GM12878 (cell line): ENCODE measurements around the gene LCOR. TPM values are rescaled to one million over a fixed set of nuclear protein-coding genes. Genes with fewer than 3 reads are reported as not detected.
A peak's percentile ranks its signal among the peaks of the same experiment; 100 is the strongest.

Source experiments
- BACH1 ChIP-seq: fragments of 450-650 bp; IDR thresholded peaks from 2 replicates; pipeline ENCODE4 v1.6.1; 2017; ENCODE audit warnings: mild to moderate bottlenecking, borderline replicate concordance
- MTA2 ChIP-seq: fragments of 450-650 bp; IDR thresholded peaks from 2 replicates; pipeline ENCODE4 v1.6.1; 2016; ENCODE audit warnings: low read depth, mild to moderate bottlenecking, moderate library complexity
- NFXL1 ChIP-seq: fragments of 450-650 bp; IDR thresholded peaks from 2 replicates; pipeline ENCODE4 v1.6.1; 2017; ENCODE audit warnings: antibody characterized with exemption, mild to moderate bottlenecking, borderline replicate concordance
- RELA ChIP-seq: fragments of 450-650 bp; IDR thresholded peaks from 2 replicates; pipeline ENCODE4 v1.8.0; 2014; ENCODE audit warnings: borderline replicate concordance; ENCODE audit not compliant: partially characterized antibody
- RUNX3 ChIP-seq: IDR thresholded peaks from 2 replicates; pipeline ENCODE4 v1.6.1; 2012; ENCODE audit warnings: low read length, inconsistent platforms
- TCF3 ChIP-seq: IDR thresholded peaks from 2 replicates; pipeline ENCODE4 v1.6.1; 2012; ENCODE audit warnings: low read depth, mild to moderate bottlenecking, low read length, borderline replicate concordance; ENCODE audit not compliant: insufficient read depth
- ZNF207 ChIP-seq: fragments of 450-650 bp; IDR thresholded peaks from 2 replicates; pipeline ENCODE4 v1.6.1; 2014; ENCODE audit warnings: antibody characterized with exemption, mild to moderate bottlenecking, borderline replicate concordance
- polyA plus RNA-seq, 11 experiments: library from polyadenylated mRNA; depleted of rRNA in 4 of 11; unstranded in 6 of 11; stranded (reverse) in 5 of 11; fragments of >200 nt; fragmentation: Nextera tagmentation in 4 of 11; fragmentation: Illumina TruSeq in 1 of 11; extraction: Ambion mirVana in 4 of 11; extraction: Trizol in 1 of 11; gene quantifications; 1 replicate in 1 of 11; 2 replicates in 10 of 11; pipeline versions ENCODE4 v1.2.1 to v1.2.3, GENCODE V29; 2011 to 2016; ENCODE audit warnings: inconsistent platforms in 2 of 11, missing spikeins in 2 of 11, low read depth in 1 of 11
- total RNA-seq, 4 experiments: library from RNA; depleted of rRNA in 3 of 4; stranded (reverse); fragments of >200 nt in 3 of 4; fragmentation: Illumina TruSeq in 1 of 4; extraction: Trizol in 1 of 4; gene quantifications; 2 replicates each; pipeline versions ENCODE4 v1.2.1 to v1.2.3, GENCODE V29; 2013 to 2021
- TF ChIP-seq, protein P1 (sequence below): fragments of 450-650 bp; IDR thresholded peaks from 2 replicates; pipeline ENCODE4 v1.6.1; 2017; ENCODE audit warnings: mild to moderate bottlenecking, moderate library complexity
- TF ChIP-seq, protein P2 (sequence below): fragments of 150-350 bp; IDR thresholded peaks from 2 replicates; pipeline ENCODE4 v1.6.1; 2014; ENCODE audit warnings: mild to moderate bottlenecking, low read depth, low read length

Gene LCOR
- total and polyA plus RNA-seq, 10 of the 15 experiments (the other 5 are each of a cell fraction or from before 2014, with no cell fraction given) = 1.6 to 22.0 (median 13.2) TPM

DNA sequence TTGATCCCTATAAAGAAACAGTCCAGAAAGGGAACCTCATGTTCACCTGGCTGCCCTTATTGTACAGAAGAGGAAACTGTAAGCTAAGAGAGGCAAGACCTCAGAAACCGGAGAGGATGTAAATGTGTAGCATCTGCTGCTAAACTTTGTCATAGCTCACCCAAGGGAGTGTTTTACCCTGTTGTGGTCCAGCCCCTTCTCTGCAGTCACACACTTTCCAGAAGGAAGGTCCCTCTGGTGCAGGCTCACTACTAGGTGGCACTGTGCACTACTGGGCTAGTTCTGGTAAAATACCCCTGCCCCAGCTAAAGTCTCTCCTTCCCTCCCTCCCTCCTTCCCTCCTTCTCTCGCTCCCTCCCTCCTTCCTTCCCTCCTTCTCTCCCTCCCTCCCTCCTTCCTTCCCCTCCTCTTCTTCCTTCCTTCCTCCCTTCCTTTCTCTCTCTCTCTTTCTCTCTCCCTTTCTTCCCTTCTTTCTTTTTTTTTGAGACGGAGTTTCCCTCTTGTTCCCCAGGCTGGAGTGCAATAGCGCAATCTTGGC is 42.5 kb upstream of the LCOR start (continued):
- TF ChIP-seq, protein P1, sequence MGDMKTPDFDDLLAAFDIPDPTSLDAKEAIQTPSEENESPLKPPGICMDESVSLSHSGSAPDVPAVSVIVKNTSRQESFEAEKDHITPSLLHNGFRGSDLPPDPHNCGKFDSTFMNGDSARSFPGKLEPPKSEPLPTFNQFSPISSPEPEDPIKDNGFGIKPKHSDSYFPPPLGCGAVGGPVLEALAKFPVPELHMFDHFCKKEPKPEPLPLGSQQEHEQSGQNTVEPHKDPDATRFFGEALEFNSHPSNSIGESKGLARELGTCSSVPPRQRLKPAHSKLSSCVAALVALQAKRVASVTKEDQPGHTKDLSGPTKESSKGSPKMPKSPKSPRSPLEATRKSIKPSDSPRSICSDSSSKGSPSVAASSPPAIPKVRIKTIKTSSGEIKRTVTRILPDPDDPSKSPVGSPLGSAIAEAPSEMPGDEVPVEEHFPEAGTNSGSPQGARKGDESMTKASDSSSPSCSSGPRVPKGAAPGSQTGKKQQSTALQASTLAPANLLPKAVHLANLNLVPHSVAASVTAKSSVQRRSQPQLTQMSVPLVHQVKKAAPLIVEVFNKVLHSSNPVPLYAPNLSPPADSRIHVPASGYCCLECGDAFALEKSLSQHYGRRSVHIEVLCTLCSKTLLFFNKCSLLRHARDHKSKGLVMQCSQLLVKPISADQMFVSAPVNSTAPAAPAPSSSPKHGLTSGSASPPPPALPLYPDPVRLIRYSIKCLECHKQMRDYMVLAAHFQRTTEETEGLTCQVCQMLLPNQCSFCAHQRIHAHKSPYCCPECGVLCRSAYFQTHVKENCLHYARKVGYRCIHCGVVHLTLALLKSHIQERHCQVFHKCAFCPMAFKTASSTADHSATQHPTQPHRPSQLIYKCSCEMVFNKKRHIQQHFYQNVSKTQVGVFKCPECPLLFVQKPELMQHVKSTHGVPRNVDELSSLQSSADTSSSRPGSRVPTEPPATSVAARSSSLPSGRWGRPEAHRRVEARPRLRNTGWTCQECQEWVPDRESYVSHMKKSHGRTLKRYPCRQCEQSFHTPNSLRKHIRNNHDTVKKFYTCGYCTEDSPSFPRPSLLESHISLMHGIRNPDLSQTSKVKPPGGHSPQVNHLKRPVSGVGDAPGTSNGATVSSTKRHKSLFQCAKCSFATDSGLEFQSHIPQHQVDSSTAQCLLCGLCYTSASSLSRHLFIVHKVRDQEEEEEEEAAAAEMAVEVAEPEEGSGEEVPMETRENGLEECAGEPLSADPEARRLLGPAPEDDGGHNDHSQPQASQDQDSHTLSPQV = no peak
- peak; percentile 18; the same call in 1 of the 2 replicates for TF ChIP-seq MTA2
- no peak for TF ChIP-seq BACH1
- TF ChIP-seq ZNF207 = no peak
- peak; percentile 50 for TF ChIP-seq RUNX3
- TF ChIP-seq, protein P2, sequence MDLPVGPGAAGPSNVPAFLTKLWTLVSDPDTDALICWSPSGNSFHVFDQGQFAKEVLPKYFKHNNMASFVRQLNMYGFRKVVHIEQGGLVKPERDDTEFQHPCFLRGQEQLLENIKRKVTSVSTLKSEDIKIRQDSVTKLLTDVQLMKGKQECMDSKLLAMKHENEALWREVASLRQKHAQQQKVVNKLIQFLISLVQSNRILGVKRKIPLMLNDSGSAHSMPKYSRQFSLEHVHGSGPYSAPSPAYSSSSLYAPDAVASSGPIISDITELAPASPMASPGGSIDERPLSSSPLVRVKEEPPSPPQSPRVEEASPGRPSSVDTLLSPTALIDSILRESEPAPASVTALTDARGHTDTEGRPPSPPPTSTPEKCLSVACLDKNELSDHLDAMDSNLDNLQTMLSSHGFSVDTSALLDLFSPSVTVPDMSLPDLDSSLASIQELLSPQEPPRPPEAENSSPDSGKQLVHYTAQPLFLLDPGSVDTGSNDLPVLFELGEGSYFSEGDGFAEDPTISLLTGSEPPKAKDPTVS = no peak
- TF ChIP-seq TCF3 = 0 out of 2 replicates have a peak, but pooled peaks have one; percentile 7
- TF ChIP-seq RELA = no peak
- no peak for TF ChIP-seq NFXL1
